ENCODE measurements around the gene POLR3A.

The POLR3A gene

GRCh38 chr10:78045856-78046255, 16.5 kb upstream of the POLR3A start:
- FAIRE-seq (no peak), DNase-seq (ENCODE audit: insufficient read length, low spot score) (no peak)
- no peak for TF ChIP-seq CTCF (IDR thresholded peaks at IDR 0.05; ENCODE audit: insufficient read depth, missing control alignments)

- no peak for TF ChIP-seq CTCF (IDR thresholded peaks at IDR 0.05; ENCODE audit: insufficient read depth, missing control alignments)
- DNase-seq (ENCODE audit: insufficient read length, low spot score) (no peak), FAIRE-seq (no peak)
These were observed 15.9 kb upstream of the POLR3A start for GRCh38 chr10:78045237-78045636.

GRCh38 chr10:78044699-78045098, 15.4 kb upstream of the POLR3A start:
- no peak for DNase-seq (ENCODE audit: insufficient read length, low spot score)
- FAIRE-seq = no peak
- no peak for TF ChIP-seq CTCF (IDR thresholded peaks at IDR 0.05; ENCODE audit: insufficient read depth, missing control alignments)

GRCh38 chr10:78044179-78044578, 14.9 kb upstream of the POLR3A start:
- DNase-seq (ENCODE audit: insufficient read length, low spot score) (no peak), FAIRE-seq (no peak)
- TF ChIP-seq CTCF (IDR thresholded peaks at IDR 0.05; ENCODE audit: insufficient read depth, missing control alignments) = no peak

- TF ChIP-seq CTCF (IDR thresholded peaks at IDR 0.05; ENCODE audit: insufficient read depth, missing control alignments) = no peak
- DNase-seq (ENCODE audit: insufficient read length, low spot score) (no peak), FAIRE-seq (no peak)
These were observed 13.4 kb upstream of the POLR3A start for GRCh38 chr10:78042752-78043104.

- FAIRE-seq = no peak
- DNase-seq (ENCODE audit: insufficient read length, low spot score) = no peak
- no peak for TF ChIP-seq CTCF (IDR thresholded peaks at IDR 0.05; ENCODE audit: insufficient read depth, missing control alignments)
These were observed 12.9 kb upstream of the POLR3A start for GRCh38 chr10:78042058-78042751.

GRCh38 chr10:78041170-78042057, 12.1 kb upstream of the POLR3A start:
- no peak for FAIRE-seq
- DNase-seq (ENCODE audit: insufficient read length, low spot score) = no peak
- TF ChIP-seq CTCF (IDR thresholded peaks at IDR 0.05; ENCODE audit: insufficient read depth, missing control alignments) = no peak
